ENCODE data around the gene CHST15.

DNA sequence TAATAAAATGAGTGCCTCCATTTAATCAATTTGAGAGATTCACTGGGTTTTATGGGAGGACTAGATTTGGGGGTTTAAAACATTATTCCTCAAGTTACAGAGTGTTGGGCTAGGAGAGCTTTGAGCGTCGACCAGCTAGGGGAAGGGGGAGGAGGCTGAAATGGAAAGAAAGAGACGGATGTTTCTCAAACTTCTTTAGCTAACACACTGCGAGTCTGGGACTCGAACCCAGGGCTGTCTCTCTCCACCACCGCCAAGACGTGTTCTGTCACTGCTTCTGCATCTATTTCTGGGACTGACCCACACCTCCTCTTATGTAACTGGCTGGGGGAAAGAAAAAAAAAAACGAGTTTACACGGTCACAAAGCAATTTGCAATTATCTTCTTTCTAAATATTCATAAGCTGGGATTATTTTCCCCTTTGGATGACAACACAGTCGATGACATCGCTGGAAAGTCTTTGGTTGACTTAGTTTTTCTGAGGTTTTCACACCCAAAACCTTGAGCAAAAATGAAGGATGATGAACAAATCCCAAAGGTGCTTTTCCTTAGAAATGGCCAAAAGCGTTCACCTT, 27.2 kb downstream of the CHST15 start:
- TF ChIP-seq CTCF (IDR thresholded peaks at IDR 0.05) (no peak), POLR2A (IDR thresholded peaks at IDR 0.05) (no peak), POLR2AphosphoS5 (IDR thresholded peaks at IDR 0.05) (no peak), EP300 (IDR thresholded peaks at IDR 0.05) (no peak)
